ENCODE data around the gene MT1E.
"Not testable (repeated sequence)": the region's sequence is repeated elsewhere in the genome, so short reads cannot be mapped to it uniquely, and the experiment has no call there.

The MT1E gene

GRCh38 chr16:56672761-56673536 is 47.4 kb downstream of the MT1E start:
- DNase-seq (ENCODE audit: low spot score), result no peak

GRCh38 chr16:56673921-56674320 is 48.3 kb downstream of the MT1E start:
- no peak for DNase-seq (ENCODE audit: low spot score)

- DNase-seq (ENCODE audit: low spot score), result not testable (repeated sequence)
Measured at GRCh38 chr16:56674570-56674969, 49.0 kb downstream of the MT1E start.

GRCh38 chr16:56675685-56676210 is 50.2 kb downstream of the MT1E start:
- no peak for DNase-seq (ENCODE audit: low spot score)

Measured in HuH-7.5 (cell line).